ENCODE measurements around the gene CLOCK. TPM values are rescaled to one million over a fixed set of nuclear protein-coding genes. Genes with fewer than 3 reads are reported as not detected.
A peak's percentile ranks its signal among the peaks of the same experiment; 100 is the strongest.

CLOCK gene
- total RNA-seq, 1 experiment from 2014 or later = 19.4 TPM

DNA sequence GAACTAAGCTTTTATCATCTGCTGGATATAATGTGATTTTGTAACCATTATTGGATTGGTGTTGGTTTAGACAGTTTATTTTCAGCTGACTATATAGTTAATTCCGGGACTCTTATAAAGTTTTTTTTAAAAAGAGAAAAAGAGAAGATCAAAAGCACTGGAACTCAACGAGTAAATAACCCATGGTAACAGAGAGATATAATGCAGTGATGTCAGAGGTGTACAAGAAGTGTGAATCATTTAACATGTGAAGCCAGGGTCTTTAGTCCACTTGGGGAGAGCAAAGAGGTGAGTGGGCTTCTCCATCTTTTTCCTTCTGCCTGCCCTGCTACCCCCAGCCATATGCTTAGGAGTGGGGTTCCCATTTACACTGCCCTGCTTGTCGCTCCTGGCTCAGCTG lies 147.7 kb downstream of the CLOCK start:
- Histone ChIP-seq H2AFZ (no peak overlapping the region), H3F3A (ENCODE audit: insufficient read depth, low read depth) (peaks cover 15% of the 10 kb centered on the region; the same call in 1 of the 2 replicates), H3K36me3 (ENCODE audit: low read depth) (no peaks in the 10 kb centered on the region), H4K20me1 (ENCODE audit: insufficient read depth) (peaks cover 40% of the 10 kb centered on the region), H3K79me2 (ENCODE audit: low read depth) (peaks cover 63% of the 10 kb centered on the region), H3K27ac (no peak overlapping the region), H3K27me3 (ENCODE audit: insufficient read depth, low read depth) (no peaks in the 10 kb centered on the region), H3K4me2 (peak overlapping the region; percentile 95), H3K9me3 (ENCODE audit: insufficient read depth, low read depth) (no peaks in the 10 kb centered on the region), H3K4me3 (peak overlapping the region; percentile 67; the same call in 1 of the 2 replicates), H3K4me1 (replicated peaks; ENCODE audit: insufficient read depth) (peaks cover 35% of the 10 kb centered on the region), H3K9me2 (ENCODE audit: insufficient read depth) (no peaks in the 10 kb centered on the region)
- intact Hi-C loops (cut with micrococcal nuclease; ENCODE audit: unreplicated experiment) = loop anchor here (1.0 to 5.0 kb wide), 3 partner anchors 37 to 387 kb away; partner anchors contain the start of gene SRD5A3
- BruUV-seq (replicated peaks) = no TSS peak
- CTCF ChIA-PET = no interaction called here
- TF ChIP-seq, protein P1, sequence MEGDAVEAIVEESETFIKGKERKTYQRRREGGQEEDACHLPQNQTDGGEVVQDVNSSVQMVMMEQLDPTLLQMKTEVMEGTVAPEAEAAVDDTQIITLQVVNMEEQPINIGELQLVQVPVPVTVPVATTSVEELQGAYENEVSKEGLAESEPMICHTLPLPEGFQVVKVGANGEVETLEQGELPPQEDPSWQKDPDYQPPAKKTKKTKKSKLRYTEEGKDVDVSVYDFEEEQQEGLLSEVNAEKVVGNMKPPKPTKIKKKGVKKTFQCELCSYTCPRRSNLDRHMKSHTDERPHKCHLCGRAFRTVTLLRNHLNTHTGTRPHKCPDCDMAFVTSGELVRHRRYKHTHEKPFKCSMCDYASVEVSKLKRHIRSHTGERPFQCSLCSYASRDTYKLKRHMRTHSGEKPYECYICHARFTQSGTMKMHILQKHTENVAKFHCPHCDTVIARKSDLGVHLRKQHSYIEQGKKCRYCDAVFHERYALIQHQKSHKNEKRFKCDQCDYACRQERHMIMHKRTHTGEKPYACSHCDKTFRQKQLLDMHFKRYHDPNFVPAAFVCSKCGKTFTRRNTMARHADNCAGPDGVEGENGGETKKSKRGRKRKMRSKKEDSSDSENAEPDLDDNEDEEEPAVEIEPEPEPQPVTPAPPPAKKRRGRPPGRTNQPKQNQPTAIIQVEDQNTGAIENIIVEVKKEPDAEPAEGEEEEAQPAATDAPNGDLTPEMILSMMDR (conservative IDR thresholded peaks at IDR 0.05) = no peak
- no peak for TF ChIP-seq EZH2 (IDR thresholded peaks at IDR 0.05; ENCODE audit: low read depth)
- POLR2A ChIA-PET (ENCODE audit: unreplicated experiment) = no interaction called here
- no peak for DNase-seq

DNA sequence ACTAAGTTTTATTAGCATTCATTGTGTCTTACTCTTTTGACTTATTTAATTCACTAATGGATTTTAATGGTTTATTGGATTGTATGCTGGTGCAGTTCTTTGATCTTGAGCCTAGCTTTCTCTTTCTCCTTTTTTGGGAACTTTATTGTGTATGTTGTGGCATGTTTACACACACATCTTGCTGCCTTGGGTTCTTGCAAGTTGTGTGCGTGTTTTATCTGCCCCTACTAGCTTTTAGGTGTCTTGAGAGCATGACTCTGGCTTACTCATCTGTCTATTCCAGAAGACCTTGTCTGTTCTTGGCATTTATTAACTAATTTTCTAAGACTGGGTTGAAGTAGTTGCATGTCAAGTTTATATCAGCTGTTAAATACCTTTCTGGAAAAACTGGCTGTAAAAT lies 148.2 kb downstream of the CLOCK start:
- Histone ChIP-seq H3K9me2 (ENCODE audit: insufficient read depth) (no peaks in the 10 kb centered on the region), H3K27ac (peak overlapping the region; percentile 55), H2AFZ (no peak overlapping the region), H3K36me3 (ENCODE audit: low read depth) (no peaks in the 10 kb centered on the region), H3K9me3 (ENCODE audit: insufficient read depth, low read depth) (no peaks in the 10 kb centered on the region), H3K4me2 (peak overlapping the region; percentile 95), H3K27me3 (ENCODE audit: insufficient read depth, low read depth) (no peaks in the 10 kb centered on the region), H3K4me1 (replicated peaks; ENCODE audit: insufficient read depth) (peaks cover 40% of the 10 kb centered on the region), H3F3A (ENCODE audit: insufficient read depth, low read depth) (peaks cover 20% of the 10 kb centered on the region; the same call in 1 of the 2 replicates), H3K79me2 (ENCODE audit: low read depth) (peaks cover 60% of the 10 kb centered on the region), H3K4me3 (peak overlapping the region; percentile 67), H4K20me1 (ENCODE audit: insufficient read depth) (peaks cover 40% of the 10 kb centered on the region)
- CTCF ChIA-PET = interaction anchor here (0.7 kb wide), 1 partner anchor 53 kb away, joined by 3 read pairs; the partner anchor contains the start of gene SRD5A3
- no TSS peak for BruUV-seq (replicated peaks)
- TF ChIP-seq, protein P1 (conservative IDR thresholded peaks at IDR 0.05) = no peak
- TF ChIP-seq EZH2 (IDR thresholded peaks at IDR 0.05; ENCODE audit: low read depth) = no peak
- POLR2A ChIA-PET (ENCODE audit: unreplicated experiment) = interaction anchor here (0.6 kb wide), 1 partner anchor 19 kb away, joined by 18 read pairs; no protein-coding TSS in a partner anchor
- intact Hi-C loops (cut with micrococcal nuclease; ENCODE audit: unreplicated experiment) = loop anchor here (1.0 to 5.0 kb wide), 3 partner anchors 36 to 386 kb away; partner anchors contain the start of gene SRD5A3
- peak in 1 of 2 experiments; percentile 39 for DNase-seq

DNA sequence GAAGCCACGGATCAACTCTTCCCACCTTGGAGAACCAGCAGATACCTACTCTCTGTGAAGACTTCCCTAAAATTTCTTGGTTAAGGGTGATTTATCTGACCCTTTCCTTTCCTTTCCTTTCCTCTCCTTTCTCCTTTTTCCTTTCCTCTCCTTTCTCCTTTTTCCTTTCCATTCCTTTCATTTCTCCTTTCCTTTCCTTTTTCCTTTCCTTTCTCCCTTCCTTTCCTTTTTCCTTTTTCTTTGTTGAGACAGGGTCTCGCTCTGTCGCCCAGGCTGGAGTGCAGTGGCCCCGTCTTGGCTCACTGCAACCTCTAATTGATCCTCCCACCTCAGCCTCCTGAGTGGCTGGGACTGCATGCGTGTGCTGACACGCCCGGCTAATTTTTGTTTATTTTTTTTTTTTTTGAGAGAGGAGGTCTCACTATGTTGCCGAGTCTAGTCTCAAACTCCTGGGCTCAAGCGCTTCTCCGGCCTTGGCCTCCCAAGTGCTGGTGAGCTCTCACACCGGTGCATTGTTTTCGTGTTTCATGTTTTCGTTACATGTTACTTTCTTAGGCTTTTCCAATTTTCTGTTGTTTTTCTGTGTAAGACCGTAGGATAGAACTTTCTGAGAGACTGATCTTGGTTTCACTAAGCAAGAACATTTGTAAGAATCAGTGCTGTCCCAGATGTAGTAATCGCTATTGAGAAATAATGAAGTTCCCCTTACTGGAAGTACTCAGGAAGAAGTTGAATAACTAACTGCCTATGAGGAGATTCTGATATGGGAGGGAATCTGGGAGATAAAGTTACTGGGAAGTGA lies 149.0 kb downstream of the CLOCK start:
- ChIA-PET POLR2A (ENCODE audit: unreplicated experiment) (no interaction called here), CTCF (interaction anchor here (0.7 kb wide), 1 partner anchor 52 kb away, joined by 3 read pairs; the partner anchor contains the start of gene SRD5A3)
- Histone ChIP-seq H3K9me3 (ENCODE audit: insufficient read depth, low read depth) (no peaks in the 10 kb centered on the region), H3K4me2 (peak overlapping the region; percentile 95), H3K9me2 (ENCODE audit: insufficient read depth) (no peaks in the 10 kb centered on the region), H4K20me1 (ENCODE audit: insufficient read depth) (peaks cover 36% of the 10 kb centered on the region), H3K79me2 (ENCODE audit: low read depth) (peaks cover 54% of the 10 kb centered on the region), H3K4me1 (replicated peaks; ENCODE audit: insufficient read depth) (peaks cover 47% of the 10 kb centered on the region), H3F3A (ENCODE audit: insufficient read depth, low read depth) (peaks cover 23% of the 10 kb centered on the region; the same call in 1 of the 2 replicates), H2AFZ (no peak overlapping the region), H3K27ac (peak overlapping the region; percentile 55), H3K36me3 (ENCODE audit: low read depth) (no peaks in the 10 kb centered on the region), H3K27me3 (ENCODE audit: insufficient read depth, low read depth) (no peaks in the 10 kb centered on the region), H3K4me3 (peak overlapping the region; percentile 67)
- no peak for TF ChIP-seq EZH2 (IDR thresholded peaks at IDR 0.05; ENCODE audit: low read depth)
- TF ChIP-seq, protein P1 (conservative IDR thresholded peaks at IDR 0.05) = no peak
- no TSS peak for BruUV-seq (replicated peaks)
- DNase-seq = peak in 1 of 2 experiments; percentile 62
- intact Hi-C loops (cut with micrococcal nuclease; ENCODE audit: unreplicated experiment) = loop anchor here (1.0 to 5.0 kb wide), 3 partner anchors 35 to 385 kb away; partner anchors contain the start of gene SRD5A3
